ENCODE data around the gene SUMF2. TPM values are rescaled to one million over a fixed set of nuclear protein-coding genes. Genes with fewer than 3 reads are reported as not detected.
"Not testable (repeated sequence)": the region's sequence is repeated elsewhere in the genome, so short reads cannot be mapped to it uniquely, and the experiment has no call there.

SUMF2 gene
- 106 and 128 TPM in 2 replicates for total RNA-seq (2014; rRNA removed; shearing (Covaris generic))

- DNase-seq (ENCODE audit: low read depth) = peak; percentile 87
Measured at GRCh38 chr7:56063882-56064625, at the start of gene SUMF2. TSS of gene SUMF2 (plus strand) at chr7:56064286. CDS start at chr7:56064312, 26 bp downstream.

DNA sequence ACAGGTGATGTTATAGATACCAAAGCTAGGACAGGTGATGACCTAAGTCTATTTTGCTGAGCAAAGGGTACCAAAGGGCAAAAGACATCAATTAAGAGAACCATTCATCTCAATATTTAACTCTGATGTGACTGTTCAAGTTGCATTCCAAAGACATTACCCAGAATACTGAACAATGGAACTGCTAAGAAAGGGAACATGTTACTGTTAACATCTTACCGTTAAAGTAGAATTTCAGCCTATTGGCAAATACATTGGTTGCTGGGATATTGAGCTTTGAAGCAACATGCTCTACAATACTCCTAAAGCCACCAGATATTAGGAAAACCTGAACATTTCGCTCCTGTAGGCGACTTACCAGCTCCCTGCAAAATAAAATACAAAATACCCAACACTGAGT, 47.1 kb upstream of the SUMF2 start:
- not testable (repeated sequence) for DNase-seq (ENCODE audit: low read depth)

- DNase-seq (ENCODE audit: low read depth) = no peak
Measured at GRCh38 chr7:56019501-56019900, 44.6 kb upstream of the SUMF2 start.

DNA sequence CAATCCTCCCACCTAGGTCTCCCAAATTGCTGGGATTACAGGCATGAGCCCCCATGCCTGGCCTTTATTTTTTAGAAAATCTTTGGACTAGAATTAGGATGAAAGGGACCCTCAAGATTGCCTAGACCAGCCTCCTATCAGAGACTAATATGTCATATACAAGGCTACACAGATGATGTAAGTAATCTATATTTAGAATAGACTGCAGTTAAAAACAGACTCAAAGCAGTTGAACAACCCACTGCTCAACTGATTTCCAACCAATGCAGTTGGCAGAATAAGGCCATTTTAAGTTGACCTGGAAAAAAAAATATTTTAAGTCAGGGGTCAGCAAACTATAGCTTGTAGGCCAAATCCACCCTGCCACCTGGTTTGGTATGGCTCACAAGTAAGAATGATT, 40.6 kb upstream of the SUMF2 start:
- DNase-seq (ENCODE audit: low read depth) = no peak

DNA sequence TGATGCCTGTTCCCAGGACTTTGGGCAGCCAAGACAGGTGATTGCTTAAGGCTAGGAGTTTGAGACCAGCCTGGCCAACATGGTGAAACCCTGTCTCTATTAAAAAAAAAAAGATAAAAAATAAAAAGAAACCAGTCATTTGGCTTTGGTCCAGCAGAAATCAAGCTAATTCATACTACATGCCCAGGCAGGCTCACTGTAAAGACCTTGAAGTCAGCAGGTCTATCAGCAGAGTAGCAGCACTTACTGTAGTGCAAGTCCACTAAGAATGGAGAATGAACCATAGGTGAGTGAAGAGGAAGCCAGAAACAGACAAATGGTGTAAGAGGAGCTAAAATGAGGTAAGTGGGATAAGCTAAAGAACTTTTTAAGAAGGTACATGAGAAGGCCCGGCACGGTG, 37.5 kb upstream of the SUMF2 start:
- no peak for DNase-seq (ENCODE audit: low read depth)

- DNase-seq (ENCODE audit: low read depth) = no peak
Measured at GRCh38 chr7:56028942-56029630, 35.0 kb upstream of the SUMF2 start.

DNA sequence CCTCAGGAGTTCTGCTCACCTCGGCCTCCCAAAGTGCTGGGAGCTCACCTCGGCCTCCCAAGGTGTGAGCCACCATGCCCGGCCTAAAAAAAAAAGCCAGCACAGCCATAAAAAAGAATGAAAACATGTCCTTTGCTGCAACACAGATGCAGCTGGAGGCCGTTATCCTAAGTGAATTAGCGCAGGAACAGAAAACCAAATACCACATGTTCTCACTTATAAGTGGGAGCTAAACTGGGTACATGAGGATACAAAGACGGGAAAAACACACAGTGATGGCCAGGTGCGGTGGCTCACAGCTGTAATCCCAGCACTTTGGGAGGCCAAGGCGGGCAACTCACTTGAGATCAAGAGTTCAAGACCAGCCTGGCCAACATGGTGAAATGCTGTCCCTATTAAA, 33.7 kb upstream of the SUMF2 start:
- DNase-seq (ENCODE audit: low read depth) = no peak

- DNase-seq (ENCODE audit: low read depth) = not testable (repeated sequence)
Measured at GRCh38 chr7:56031556-56031955, 32.5 kb upstream of the SUMF2 start.

- not testable (repeated sequence) for DNase-seq (ENCODE audit: low read depth)
Measured at GRCh38 chr7:56032578-56032977, 31.5 kb upstream of the SUMF2 start.

GRCh38 chr7:56033671-56034432, 30.2 kb upstream of the SUMF2 start:
- DNase-seq (ENCODE audit: low read depth) = no peak

DNA sequence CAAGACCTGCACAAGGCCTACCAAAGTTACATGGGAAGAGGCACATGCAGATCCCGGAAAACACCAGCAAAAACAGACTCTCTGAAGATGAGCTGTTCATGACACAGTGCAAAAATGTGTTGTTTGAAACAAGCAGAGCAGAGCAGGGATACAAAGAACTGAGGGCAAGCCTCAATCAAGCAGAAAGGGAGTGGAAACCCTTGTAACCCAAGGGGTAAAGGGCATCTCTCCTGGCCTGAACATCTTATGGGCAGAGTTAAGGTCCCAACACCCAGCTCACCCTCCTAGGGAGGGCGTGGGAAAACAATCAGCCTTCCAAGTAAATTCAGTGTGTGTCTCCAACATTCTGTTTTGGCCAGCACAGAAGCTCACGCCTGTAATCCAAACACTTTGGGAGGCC, 23.4 kb upstream of the SUMF2 start:
- DNase-seq (ENCODE audit: low read depth) = no peak

DNA sequence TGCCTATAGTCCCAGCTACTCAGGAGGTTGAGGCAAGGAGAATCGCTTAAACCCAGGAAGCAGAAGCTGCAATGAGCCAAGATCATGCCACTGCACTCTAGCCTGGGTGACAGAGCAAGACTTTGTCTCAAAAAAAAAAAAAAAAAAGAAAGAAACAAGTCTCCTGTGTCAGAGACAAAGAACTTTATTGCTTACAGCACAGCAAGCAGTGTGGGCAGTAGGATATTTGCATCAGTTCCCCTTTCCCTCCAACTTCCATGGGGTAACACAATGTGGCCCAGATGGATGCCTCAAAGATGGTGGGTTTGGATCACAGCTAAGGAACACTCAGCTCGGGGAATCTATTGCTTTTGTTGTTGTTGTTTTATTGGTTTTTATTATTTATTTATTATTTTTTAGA, 18.3 kb upstream of the SUMF2 start:
- DNase-seq (ENCODE audit: low read depth) = not testable (repeated sequence)

- DNase-seq (ENCODE audit: low read depth) = peak; percentile 39
Measured at GRCh38 chr7:56046721-56047445, 17.2 kb upstream of the SUMF2 start.

DNA sequence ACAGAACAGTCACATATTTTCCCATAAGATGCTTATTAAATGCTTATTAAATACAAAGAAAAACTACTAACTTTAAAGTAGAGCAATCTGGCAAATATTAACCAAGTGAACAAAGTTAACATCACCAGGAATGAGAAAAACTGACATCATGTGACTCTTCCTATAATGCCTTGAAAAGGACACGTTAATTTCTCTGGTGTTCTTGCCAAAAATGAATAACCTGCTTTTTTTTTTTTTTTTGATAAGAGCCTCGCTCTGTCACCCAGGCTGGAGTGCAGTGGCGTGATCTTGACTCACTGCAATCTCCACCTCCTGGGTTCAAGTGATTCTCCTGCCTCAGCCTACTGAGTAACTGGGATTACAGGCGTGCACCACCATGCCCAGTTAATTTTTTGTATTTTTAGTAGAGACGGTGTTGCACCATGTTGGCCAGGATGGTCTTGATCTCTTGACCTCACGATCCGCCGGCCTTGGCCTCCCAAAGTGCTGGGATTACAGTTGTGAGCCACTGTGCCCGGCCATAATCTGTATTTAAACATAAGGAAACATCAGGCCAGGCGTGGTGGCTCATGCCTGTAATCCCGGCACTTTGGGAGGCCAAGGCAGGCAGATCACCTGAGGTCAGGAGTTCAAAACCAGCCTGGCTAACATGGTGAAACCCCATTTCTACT, 16.5 kb upstream of the SUMF2 start:
- not testable (repeated sequence) for DNase-seq (ENCODE audit: low read depth)

GRCh38 chr7:56048245-56048644, 15.8 kb upstream of the SUMF2 start:
- no peak for DNase-seq (ENCODE audit: low read depth)

GRCh38 chr7:56048763-56049162, 15.3 kb upstream of the SUMF2 start:
- peak; percentile 18 for DNase-seq (ENCODE audit: low read depth)

- DNase-seq (ENCODE audit: low read depth) = no peak
Measured at GRCh38 chr7:56051053-56051338, 13.1 kb upstream of the SUMF2 start.

DNA sequence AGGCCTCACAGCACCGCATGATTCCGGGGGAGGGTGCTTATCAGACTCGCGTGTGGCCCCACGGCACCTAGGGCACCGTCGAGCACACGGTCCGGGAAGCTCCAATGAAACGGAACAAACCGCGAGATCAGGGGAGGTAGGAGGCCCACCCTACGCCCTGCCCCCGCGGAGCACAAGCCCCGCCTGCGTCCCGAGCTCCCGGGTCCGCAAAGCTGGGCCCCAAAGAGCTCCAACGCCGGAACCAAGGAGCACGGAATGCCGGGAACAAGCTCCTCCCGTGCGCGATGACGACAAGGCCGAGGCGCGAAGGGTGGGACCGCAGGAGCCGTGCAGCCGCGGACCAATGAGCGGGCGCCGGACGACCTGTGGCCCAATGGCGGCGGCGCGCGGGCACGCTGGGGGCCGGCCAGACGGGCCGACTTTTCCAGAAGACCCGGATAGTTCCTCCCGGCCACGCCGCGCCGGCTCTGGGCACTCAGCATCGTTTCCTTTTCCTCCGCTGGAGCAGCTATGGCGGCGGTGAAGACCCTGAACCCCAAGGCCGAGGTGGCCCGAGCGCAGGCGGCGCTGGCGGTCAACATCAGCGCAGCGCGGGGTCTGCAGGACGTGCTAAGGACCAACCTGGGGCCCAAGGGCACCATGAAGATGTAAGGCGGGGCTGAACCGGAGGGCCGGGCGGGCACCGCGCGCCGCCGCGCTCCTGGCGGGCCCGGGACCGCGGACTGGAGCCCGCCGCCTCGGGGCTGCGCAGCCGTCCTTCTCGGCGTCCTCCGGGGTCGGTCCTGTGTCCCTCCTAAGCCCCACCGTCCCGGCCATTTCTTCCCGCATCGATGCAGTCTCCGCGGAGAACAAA, 12.5 kb upstream of the SUMF2 start, which contains the start of the genes CCT6A and PSPH:
Gene CCT6A, plus strand, starts transcription at position 427 of the 853 bp plus-strand sequence. Its CDS starts 84 bp downstream, at position 511.
Gene PSPH, minus strand, starts transcription at position 106 of the 853 bp plus-strand sequence. CDS start 30,232 bp downstream, outside the sequence.
- DNase-seq (ENCODE audit: low read depth) = peak; percentile 99

- no peak for DNase-seq (ENCODE audit: low read depth)
Measured at GRCh38 chr7:56053379-56053778, 10.7 kb upstream of the SUMF2 start.

- no peak for DNase-seq (ENCODE audit: low read depth)
Measured at GRCh38 chr7:56053993-56054392, 10.1 kb upstream of the SUMF2 start.
